H9 (cell line): ENCODE measurements around the gene SCRN2. TPM values are rescaled to one million over a fixed set of nuclear protein-coding genes. Genes with fewer than 3 reads are reported as not detected.

Experiments used
- DNase-seq: peaks from one replicate; pipeline ENCODE4 v3.0.0-alpha.2; 2017
- H2AFZ ChIP-seq: one replicate; pipeline ENCODE4 v1.6.1; 2013; ENCODE audit warnings: mild to moderate bottlenecking, low read length, control low read depth, moderate library complexity
- H2AK5ac ChIP-seq: 2 replicates; pipeline ENCODE4 v1.6.1; 2013; ENCODE audit warnings: low read length, control low read depth, mixed read lengths; ENCODE audit not compliant: insufficient read length
- H2BK120ac ChIP-seq: one replicate; pipeline ENCODE4 v1.6.1; 2013; ENCODE audit warnings: low read depth, mild to moderate bottlenecking, low read length, control low read depth, inconsistent platforms; ENCODE audit not compliant: poor library complexity, severe bottlenecking
- H2BK12ac ChIP-seq: 2 replicates; pipeline ENCODE4 v1.6.1; 2013; ENCODE audit warnings: low read length, control low read depth, mixed read lengths, low read depth; ENCODE audit not compliant: insufficient read length
- H2BK15ac ChIP-seq: 2 replicates; pipeline ENCODE4 v1.6.1; 2013; ENCODE audit warnings: low read depth, low read length, control low read depth
- H2BK20ac ChIP-seq: one replicate; pipeline ENCODE4 v1.6.1; 2013; ENCODE audit warnings: low read depth, mild to moderate bottlenecking, low read length, control low read depth, inconsistent platforms; ENCODE audit not compliant: poor library complexity, severe bottlenecking
- H2BK5ac ChIP-seq: 2 replicates; pipeline ENCODE4 v1.6.1; 2013; ENCODE audit warnings: low read length, control low read depth, mixed read lengths; ENCODE audit not compliant: insufficient read length
- H3K14ac ChIP-seq: 2 replicates; pipeline ENCODE4 v1.6.1; 2013; ENCODE audit warnings: low read length, control low read depth; ENCODE audit not compliant: insufficient read depth
- H3K18ac ChIP-seq: 2 replicates; pipeline ENCODE4 v1.6.1; 2013; ENCODE audit warnings: low read depth, mild to moderate bottlenecking, mixed read lengths, low read length, control low read depth; ENCODE audit not compliant: insufficient read length
- H3K23ac ChIP-seq: 2 replicates; pipeline ENCODE4 v1.6.1; 2013; ENCODE audit warnings: low read length, control low read depth, mixed read lengths, low read depth; ENCODE audit not compliant: insufficient read length
- H3K23me2 ChIP-seq: 2 replicates; pipeline ENCODE4 v1.6.1; 2013; ENCODE audit warnings: low read depth, mild to moderate bottlenecking, mixed read lengths, low read length, control low read depth; ENCODE audit not compliant: insufficient read length, poor library complexity, severe bottlenecking
- H3K27ac ChIP-seq: 2 replicates; pipeline ENCODE4 v1.5.1; 2013; ENCODE audit warnings: low read length, control low read depth, mixed read lengths, low read depth; ENCODE audit not compliant: insufficient read length
- H3K27me3 ChIP-seq: 2 replicates; pipeline ENCODE4 v1.6.1; 2013; ENCODE audit warnings: low read length, control low read depth, inconsistent platforms; ENCODE audit not compliant: insufficient read depth
- H3K4ac ChIP-seq: 2 replicates; pipeline ENCODE4 v1.6.1; 2013; ENCODE audit warnings: low read depth, mild to moderate bottlenecking, control low read depth, inconsistent platforms, low read length, moderate library complexity
- H3K4me1 ChIP-seq: 2 replicates; pipeline ENCODE4 v1.6.1; 2013; ENCODE audit warnings: low read length, control low read depth, inconsistent platforms; ENCODE audit not compliant: insufficient read depth
- H3K4me2 ChIP-seq: 2 replicates; pipeline ENCODE4 v1.6.1; 2013; ENCODE audit warnings: low read length, control low read depth, mixed read lengths; ENCODE audit not compliant: insufficient read length, insufficient read depth
- H3K56ac ChIP-seq: 2 replicates; pipeline ENCODE4 v1.6.1; 2013; ENCODE audit warnings: low read depth, mild to moderate bottlenecking, mixed read lengths, low read length, control low read depth; ENCODE audit not compliant: insufficient read length
- H3K79me1 ChIP-seq: 2 replicates; pipeline ENCODE4 v1.6.1; 2013; ENCODE audit warnings: low read depth, mild to moderate bottlenecking, moderate library complexity, low read length, control low read depth, inconsistent platforms; ENCODE audit not compliant: insufficient read depth, poor library complexity, severe bottlenecking
- H3K79me2 ChIP-seq: 2 replicates; pipeline ENCODE4 v1.6.1; 2013; ENCODE audit warnings: low read length, control low read depth, inconsistent platforms; ENCODE audit not compliant: insufficient read depth
- H3K9ac ChIP-seq: 2 replicates; pipeline ENCODE4 v1.6.1; 2013; ENCODE audit warnings: low read length, control low read depth, mixed read lengths; ENCODE audit not compliant: insufficient read length; ENCODE audit errors: extremely low read depth
- H3K9me3 ChIP-seq: one replicate; pipeline ENCODE4 v1.6.1; 2013; ENCODE audit warnings: low read depth, low read length, inconsistent platforms; ENCODE audit not compliant: control insufficient read depth
- H3T11ph ChIP-seq: one replicate; pipeline ENCODE4 v1.6.1; 2013; ENCODE audit warnings: mild to moderate bottlenecking, low read length, control low read depth, inconsistent platforms
- H4K20me1 ChIP-seq: one replicate; pipeline ENCODE4 v1.6.1; 2013; ENCODE audit not compliant: control insufficient read depth, insufficient read length, insufficient read depth
- H4K5ac ChIP-seq: 2 replicates; pipeline ENCODE4 v1.6.1; 2013; ENCODE audit warnings: low read depth, mild to moderate bottlenecking, mixed read lengths, low read length, control low read depth; ENCODE audit not compliant: insufficient read length
- H4K8ac ChIP-seq: replicated peaks from 2 replicates; pipeline ENCODE4 v1.6.1; 2013; ENCODE audit warnings: low read length, control low read depth, mixed read lengths, low read depth; ENCODE audit not compliant: insufficient read length
- H4K91ac ChIP-seq: 2 replicates; pipeline ENCODE4 v1.6.1; 2013; ENCODE audit warnings: low read depth, mild to moderate bottlenecking, moderate library complexity, mixed read lengths, low read length, control low read depth; ENCODE audit not compliant: insufficient read length
- H3K27ac Mint-ChIP-seq, 3 experiments: 2 replicates in 2 of 3; 3 replicates in 1 of 3; pipeline ENCODE4 v1.8.0; 2020 to 2021; ENCODE audit warnings: mixed read lengths in 3 of 3, mild to moderate bottlenecking in 1 of 3, moderate library complexity in 1 of 3
- H3K27me3 Mint-ChIP-seq: 2 replicates; pipeline ENCODE4 v1.8.0; 2021; ENCODE audit warnings: low read depth, mild to moderate bottlenecking, moderate library complexity, mixed read lengths
- H3K36me3 Mint-ChIP-seq, 3 experiments: 2 replicates in 2 of 3; 3 replicates in 1 of 3; pipeline ENCODE4 v1.8.0; 2020 to 2021; ENCODE audit warnings: low read depth in 3 of 3, mixed read lengths in 3 of 3; ENCODE audit not compliant: insufficient read depth in 1 of 3
- H3K4me1 Mint-ChIP-seq, 2 experiments: 2 replicates each; pipeline ENCODE4 v1.8.0; 2020; ENCODE audit warnings: mixed read lengths in 2 of 2
- H3K4me3 Mint-ChIP-seq, 2 experiments: 2 replicates in 1 of 2; 3 replicates in 1 of 2; pipeline ENCODE4 v1.8.0; 2020 to 2021; ENCODE audit warnings: mild to moderate bottlenecking in 2 of 2, mixed read lengths in 2 of 2, moderate library complexity in 1 of 2
- H3K9me3 Mint-ChIP-seq, 2 experiments: 2 replicates in 1 of 2; 3 replicates in 1 of 2; pipeline ENCODE4 v1.8.0; 2020; ENCODE audit warnings: mild to moderate bottlenecking in 2 of 2, mixed read lengths in 2 of 2, moderate library complexity in 1 of 2
- WGBS: extraction: QIAGEN DNeasy Blood & Tissue Kit; methylation state at CpG from one replicate; pipeline ENCODE4 v1.1.7; 2013; ENCODE audit warnings: missing lambda C conversion rate, low lambda C conversion rate, mixed read lengths; ENCODE audit not compliant: insufficient read length; ENCODE audit errors: extremely low coverage; 5-methylcytosine and 5-hydroxymethylcytosine counted together
- total RNA-seq: library from RNA; stranded (reverse); gene quantifications from 2 replicates; pipeline ENCODE4 v1.2.1, GENCODE V29; 2021
- TF ChIP-seq, protein P1 (sequence below): fragments of 200-600 bp; sonication (generic); conservative IDR thresholded peaks from 3 replicates; pipeline ENCODE4 v1.8.0; 2021; ENCODE audit warnings: antibody characterized with exemption, mild to moderate bottlenecking

SCRN2 gene
- total RNA-seq, 1 experiment from 2014 or later, result 34.0 TPM

DNA sequence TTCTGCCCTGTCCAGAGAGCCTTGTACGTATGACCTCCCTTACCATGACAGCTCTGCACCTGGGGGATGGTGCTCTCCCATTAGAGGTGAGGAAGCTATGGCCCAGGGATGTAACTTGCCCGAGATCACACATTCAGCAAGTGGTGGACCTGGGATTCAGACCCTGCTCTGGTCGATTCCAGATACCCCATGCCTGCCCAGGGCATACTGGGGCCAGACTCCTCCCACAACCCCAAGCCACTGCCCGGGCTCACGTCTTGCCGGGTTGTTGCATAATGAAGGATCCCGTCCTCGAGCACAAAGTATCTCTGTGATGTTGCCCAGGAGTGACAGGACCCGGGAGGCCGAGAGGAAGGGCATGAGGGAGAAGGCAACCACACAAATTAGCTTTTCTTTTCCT is 21.6 kb downstream of the SCRN2 start:
- H2BK120ac ChIP-seq, result no peak overlapping the region
- Mint-ChIP-seq H3K27ac (no peak overlapping the region), H3K27me3 (no peaks in the 10 kb centered on the region), H3K4me3 (no peak overlapping the region), H3K9me3 (no peaks in the 10 kb centered on the region), H3K4me1 (peaks cover 12 to 19% of the 10 kb centered on the region in 2 experiments), H3K36me3 (peaks cover 2 to 21% (median 10%) of the 10 kb centered on the region in 3 experiments; a peak in 5 of 7 replicates)
- no CpG with 5 or more reads among the region's 10 CpGs for WGBS
- H3K4me2 ChIP-seq, result no peak overlapping the region
- peaks cover 7% of the 10 kb centered on the region for H3K23me2 ChIP-seq
- H3K79me1 ChIP-seq, result no peaks in the 10 kb centered on the region
- H2BK20ac ChIP-seq, result no peak overlapping the region
- no peak overlapping the region for H3K18ac ChIP-seq
- H3K23ac ChIP-seq, result no peak overlapping the region
- no peak overlapping the region for H2AK5ac ChIP-seq
- no peak overlapping the region for H3K27ac ChIP-seq
- H3K9ac ChIP-seq, result no peak overlapping the region
- H2AFZ ChIP-seq, result no peak overlapping the region
- no peaks in the 10 kb centered on the region; the same call in 1 of the 2 replicates for H3K79me2 ChIP-seq
- DNase-seq, result no peak
- H2BK12ac ChIP-seq, result no peak overlapping the region
- H3K4ac ChIP-seq, result no peak overlapping the region
- H3K56ac ChIP-seq, result no peak overlapping the region
- no peak overlapping the region; the same call in 1 of the 2 replicates for H3K14ac ChIP-seq
- no peaks in the 10 kb centered on the region for H3K27me3 ChIP-seq
- H4K91ac ChIP-seq, result no peak overlapping the region
- H3K9me3 ChIP-seq, result no peaks in the 10 kb centered on the region
- H3T11ph ChIP-seq, result no peak overlapping the region
- TF ChIP-seq, protein P1, sequence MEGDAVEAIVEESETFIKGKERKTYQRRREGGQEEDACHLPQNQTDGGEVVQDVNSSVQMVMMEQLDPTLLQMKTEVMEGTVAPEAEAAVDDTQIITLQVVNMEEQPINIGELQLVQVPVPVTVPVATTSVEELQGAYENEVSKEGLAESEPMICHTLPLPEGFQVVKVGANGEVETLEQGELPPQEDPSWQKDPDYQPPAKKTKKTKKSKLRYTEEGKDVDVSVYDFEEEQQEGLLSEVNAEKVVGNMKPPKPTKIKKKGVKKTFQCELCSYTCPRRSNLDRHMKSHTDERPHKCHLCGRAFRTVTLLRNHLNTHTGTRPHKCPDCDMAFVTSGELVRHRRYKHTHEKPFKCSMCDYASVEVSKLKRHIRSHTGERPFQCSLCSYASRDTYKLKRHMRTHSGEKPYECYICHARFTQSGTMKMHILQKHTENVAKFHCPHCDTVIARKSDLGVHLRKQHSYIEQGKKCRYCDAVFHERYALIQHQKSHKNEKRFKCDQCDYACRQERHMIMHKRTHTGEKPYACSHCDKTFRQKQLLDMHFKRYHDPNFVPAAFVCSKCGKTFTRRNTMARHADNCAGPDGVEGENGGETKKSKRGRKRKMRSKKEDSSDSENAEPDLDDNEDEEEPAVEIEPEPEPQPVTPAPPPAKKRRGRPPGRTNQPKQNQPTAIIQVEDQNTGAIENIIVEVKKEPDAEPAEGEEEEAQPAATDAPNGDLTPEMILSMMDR, result no peak
- H2BK5ac ChIP-seq, result no peak overlapping the region
- H4K20me1 ChIP-seq, result no peaks in the 10 kb centered on the region
- no peaks in the 10 kb centered on the region for H3K4me1 ChIP-seq
- H4K5ac ChIP-seq, result no peak overlapping the region
- no peak overlapping the region for H4K8ac ChIP-seq
- no peak overlapping the region for H2BK15ac ChIP-seq
